SIG-M5 treated with dmso at 0.1 percent for 504 hours (cell line): ENCODE data around the gene MCFD2.

Experiments
- DNase-seq: peaks from one replicate; lab custom pipeline; 2025; ENCODE audit not compliant: unreplicated experiment; lab: John Stamatoyannopoulos, UW

MCFD2 gene

DNA sequence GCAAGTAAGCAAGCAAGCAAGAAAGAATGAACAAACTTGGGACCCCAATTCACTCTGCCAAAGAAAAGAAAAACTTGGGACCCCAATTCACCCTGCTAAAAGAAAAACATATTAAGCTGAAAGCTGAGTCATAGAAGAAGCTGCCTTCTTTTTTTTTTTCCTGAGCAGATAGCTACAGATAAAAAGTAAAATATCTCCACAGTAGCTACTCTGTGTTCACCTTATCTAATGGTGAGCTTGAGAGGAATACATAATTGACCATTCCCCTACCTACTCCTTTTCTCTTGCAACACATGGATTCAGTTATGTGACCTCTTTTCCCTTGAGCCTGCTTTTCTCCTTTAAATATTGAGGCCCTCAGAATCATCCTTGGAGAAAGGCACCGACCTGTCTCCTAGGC is 63.0 kb downstream of the MCFD2 start:
- DNase-seq = no peak

DNA sequence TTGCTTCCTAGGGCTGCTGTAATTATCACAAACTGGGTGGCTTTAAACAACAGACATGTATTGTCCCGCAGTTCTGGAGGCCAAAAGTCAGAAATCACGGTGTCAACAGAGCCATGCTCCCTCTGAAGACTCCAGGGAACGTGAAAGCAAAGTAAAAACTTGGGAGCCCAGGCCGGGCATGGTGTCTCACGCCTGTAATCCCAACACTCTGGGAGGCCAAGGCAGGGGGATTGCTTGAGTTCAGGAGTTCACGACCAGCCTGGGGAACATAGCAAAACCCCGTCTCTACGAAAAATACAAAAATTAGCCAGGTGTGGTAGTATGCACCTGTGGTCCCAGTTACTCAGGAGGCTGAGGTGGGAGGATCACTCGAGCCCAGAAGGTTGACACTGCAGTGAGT is 63.5 kb downstream of the MCFD2 start:
- no peak for DNase-seq
